ENCODE results near the gene IL37.

The IL37 gene

GRCh38 chr2:112883669-112884068 lies 27.3 kb upstream of the IL37 start:
- peak overlapping the region; percentile 99 for H3K27ac ChIP-seq (ENCODE audit: poor library complexity, severe bottlenecking)
- H3K4me3 ChIP-seq (ENCODE audit: severe bottlenecking) = no peak overlapping the region
- H3K9me3 ChIP-seq (ENCODE audit: severe bottlenecking) = no peaks in the 10 kb centered on the region
- no peak for TF ChIP-seq CTCF (IDR thresholded peaks at IDR 0.05; ENCODE audit: poor library complexity, severe bottlenecking)
- peaks cover 34% of the 10 kb centered on the region for H3K4me1 ChIP-seq (ENCODE audit: insufficient read depth, poor library complexity, severe bottlenecking)
- DNase-seq (ENCODE audit: low spot score) = no peak
- H3K27me3 ChIP-seq (ENCODE audit: insufficient read depth, poor library complexity, severe bottlenecking) = no peaks in the 10 kb centered on the region
- no peaks in the 10 kb centered on the region for H3K36me3 ChIP-seq (ENCODE audit: low read depth)
- no peak for ATAC-seq (ENCODE audit: low read depth)

- no peaks in the 10 kb centered on the region for H3K27me3 ChIP-seq (ENCODE audit: insufficient read depth, poor library complexity, severe bottlenecking)
- DNase-seq (ENCODE audit: low spot score) = no peak
- no peaks in the 10 kb centered on the region for H3K9me3 ChIP-seq (ENCODE audit: severe bottlenecking)
- TF ChIP-seq CTCF (IDR thresholded peaks at IDR 0.05; ENCODE audit: poor library complexity, severe bottlenecking) = peak; percentile 77
- H3K27ac ChIP-seq (ENCODE audit: poor library complexity, severe bottlenecking) = peak overlapping the region; percentile 99
- H3K4me1 ChIP-seq (ENCODE audit: insufficient read depth, poor library complexity, severe bottlenecking) = peaks cover 27% of the 10 kb centered on the region
- H3K4me3 ChIP-seq (ENCODE audit: severe bottlenecking) = no peak overlapping the region
- no peaks in the 10 kb centered on the region for H3K36me3 ChIP-seq (ENCODE audit: low read depth)
- ATAC-seq (ENCODE audit: low read depth) = no peak
These were observed 26.0 kb upstream of the IL37 start for GRCh38 chr2:112884869-112885505.

GRCh38 chr2:112885506-112885902 lies 25.5 kb upstream of the IL37 start:
- no peak; the same call in 2 of the 3 replicates for ATAC-seq (ENCODE audit: low read depth)
- Histone ChIP-seq H3K4me3 (ENCODE audit: severe bottlenecking) (no peak overlapping the region), H3K9me3 (ENCODE audit: severe bottlenecking) (no peaks in the 10 kb centered on the region), H3K27me3 (ENCODE audit: insufficient read depth, poor library complexity, severe bottlenecking) (no peaks in the 10 kb centered on the region), H3K4me1 (ENCODE audit: insufficient read depth, poor library complexity, severe bottlenecking) (peaks cover 23% of the 10 kb centered on the region), H3K27ac (ENCODE audit: poor library complexity, severe bottlenecking) (peak overlapping the region; percentile 99), H3K36me3 (ENCODE audit: low read depth) (no peaks in the 10 kb centered on the region)
- no peak for DNase-seq (ENCODE audit: low spot score)
- TF ChIP-seq CTCF (IDR thresholded peaks at IDR 0.05; ENCODE audit: poor library complexity, severe bottlenecking) = no peak

GRCh38 chr2:112886291-112886690 lies 24.7 kb upstream of the IL37 start:
- TF ChIP-seq CTCF (IDR thresholded peaks at IDR 0.05; ENCODE audit: poor library complexity, severe bottlenecking) = no peak
- no peak for DNase-seq (ENCODE audit: low spot score)
- Histone ChIP-seq H3K27me3 (ENCODE audit: insufficient read depth, poor library complexity, severe bottlenecking) (no peaks in the 10 kb centered on the region), H3K9me3 (ENCODE audit: severe bottlenecking) (no peaks in the 10 kb centered on the region), H3K4me3 (ENCODE audit: severe bottlenecking) (no peak overlapping the region), H3K36me3 (ENCODE audit: low read depth) (no peaks in the 10 kb centered on the region), H3K4me1 (ENCODE audit: insufficient read depth, poor library complexity, severe bottlenecking) (peaks cover 23% of the 10 kb centered on the region), H3K27ac (ENCODE audit: poor library complexity, severe bottlenecking) (no peak overlapping the region)
- ATAC-seq (ENCODE audit: low read depth) = no peak

- Histone ChIP-seq H3K27me3 (ENCODE audit: insufficient read depth, poor library complexity, severe bottlenecking) (no peaks in the 10 kb centered on the region), H3K4me1 (ENCODE audit: insufficient read depth, poor library complexity, severe bottlenecking) (peaks cover 21% of the 10 kb centered on the region), H3K27ac (ENCODE audit: poor library complexity, severe bottlenecking) (no peak overlapping the region), H3K9me3 (ENCODE audit: severe bottlenecking) (no peaks in the 10 kb centered on the region), H3K36me3 (ENCODE audit: low read depth) (no peaks in the 10 kb centered on the region), H3K4me3 (ENCODE audit: severe bottlenecking) (no peak overlapping the region)
- ATAC-seq (ENCODE audit: low read depth) (no peak), DNase-seq (ENCODE audit: low spot score) (no peak)
- TF ChIP-seq CTCF (IDR thresholded peaks at IDR 0.05; ENCODE audit: poor library complexity, severe bottlenecking) = no peak
These were observed 22.8 kb upstream of the IL37 start for GRCh38 chr2:112887964-112888749.

Data from RWPE2 (cell line).